Osteoblast (primary cell): ENCODE data around the gene PHKB. TPM values are rescaled to one million over a fixed set of nuclear protein-coding genes. Genes with fewer than 3 reads are reported as not detected.
A peak's percentile ranks its signal among the peaks of the same experiment; 100 is the strongest.

Source experiments
- DNase-seq: peaks from one replicate; pipeline ENCODE4 v3.0.0; 2011; ENCODE audit warnings: low spot score, mixed read lengths; ENCODE audit not compliant: insufficient read length; ENCODE audit errors: missing footprints
- H2AFZ ChIP-seq: 2 replicates; pipeline ENCODE4 v1.6.0; 2011; ENCODE audit warnings: mild to moderate bottlenecking, low read length
- H3K27ac ChIP-seq: 2 replicates; pipeline ENCODE4 v1.5.1; 2011; ENCODE audit warnings: mild to moderate bottlenecking, low read depth, low read length, moderate library complexity
- H3K27me3 ChIP-seq: 2 replicates; pipeline ENCODE4 v1.6.0; 2012; ENCODE audit warnings: mild to moderate bottlenecking, control low read depth, inconsistent platforms, low read length, moderate library complexity; ENCODE audit not compliant: insufficient read depth
- H3K36me3 ChIP-seq: 2 replicates; pipeline ENCODE4 v1.5.1; 2011; ENCODE audit warnings: mild to moderate bottlenecking, low read length, control low read depth, moderate library complexity; ENCODE audit not compliant: insufficient read depth
- H3K4me1 ChIP-seq: 2 replicates; pipeline ENCODE4 v1.5.1; 2011; ENCODE audit warnings: mild to moderate bottlenecking, low read length, control low read depth, moderate library complexity; ENCODE audit not compliant: insufficient read depth
- H3K4me2 ChIP-seq: 2 replicates; pipeline ENCODE4 v1.6.0; 2011; ENCODE audit warnings: mild to moderate bottlenecking, low read length; ENCODE audit not compliant: insufficient read depth
- H3K4me3 ChIP-seq: fragments of 200-600 bp; sonication (generic); 3 replicates; pipeline ENCODE4 v1.5.1; 2012; ENCODE audit warnings: mild to moderate bottlenecking, low read length, inconsistent platforms; ENCODE audit not compliant: insufficient read depth
- H3K79me2 ChIP-seq: 2 replicates; pipeline ENCODE4 v1.6.0; 2012; ENCODE audit warnings: mild to moderate bottlenecking, low read length, control low read depth, inconsistent platforms; ENCODE audit not compliant: insufficient read depth
- H3K9me3 ChIP-seq: 2 replicates; pipeline ENCODE4 v1.5.1; 2011; ENCODE audit warnings: low read depth, low read length, control low read depth
- H4K20me1 ChIP-seq: 2 replicates; pipeline ENCODE4 v1.6.0; 2012; ENCODE audit warnings: mild to moderate bottlenecking, low read length, control low read depth; ENCODE audit not compliant: insufficient read depth
- total RNA-seq: library from RNA; depleted of rRNA; stranded (reverse); fragments of >200 nt; gene quantifications from 2 replicates; pipeline ENCODE4 v1.2.3, GENCODE V29; 2012
- TF ChIP-seq, protein P1 (sequence below): IDR thresholded peaks from 2 replicates; pipeline ENCODE4 v1.5.1; 2011; ENCODE audit warnings: mild to moderate bottlenecking, low read depth, low read length, moderate library complexity; ENCODE audit errors: extremely low read depth

PHKB gene
- total RNA-seq, 1 donor = 76.4 TPM

DNA sequence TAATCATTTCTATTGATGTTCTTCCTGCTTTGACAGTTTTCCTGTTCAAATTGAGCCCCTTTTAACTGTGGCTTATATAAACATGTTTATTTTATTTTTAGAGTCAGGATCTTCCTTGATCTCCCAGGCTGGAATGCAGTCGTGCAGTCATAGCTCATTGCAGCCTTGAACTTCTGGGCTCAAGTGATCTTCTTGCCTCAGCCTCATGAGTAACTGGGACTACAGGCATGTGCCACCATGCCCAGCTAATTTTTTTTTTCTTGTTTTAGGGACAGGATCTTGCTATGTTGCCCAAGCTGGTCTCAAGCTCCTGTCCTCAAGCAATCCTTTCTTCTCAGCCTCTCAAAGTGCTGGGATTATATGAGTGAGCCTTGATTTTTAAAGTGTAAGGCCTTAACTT lies 14.7 kb downstream of the PHKB start:
- Histone ChIP-seq H3K79me2 (peaks cover 36% of the 10 kb centered on the region), H3K36me3 (no peaks in the 10 kb centered on the region), H3K4me2 (no peak overlapping the region), H4K20me1 (no peaks in the 10 kb centered on the region), H3K4me1 (peaks cover 8% of the 10 kb centered on the region), H2AFZ (no peak overlapping the region), H3K27ac (peak overlapping the region; percentile 22), H3K9me3 (no peaks in the 10 kb centered on the region), H3K27me3 (no peaks in the 10 kb centered on the region), H3K4me3 (no peak overlapping the region)
- no peak for DNase-seq
- TF ChIP-seq, protein P1, sequence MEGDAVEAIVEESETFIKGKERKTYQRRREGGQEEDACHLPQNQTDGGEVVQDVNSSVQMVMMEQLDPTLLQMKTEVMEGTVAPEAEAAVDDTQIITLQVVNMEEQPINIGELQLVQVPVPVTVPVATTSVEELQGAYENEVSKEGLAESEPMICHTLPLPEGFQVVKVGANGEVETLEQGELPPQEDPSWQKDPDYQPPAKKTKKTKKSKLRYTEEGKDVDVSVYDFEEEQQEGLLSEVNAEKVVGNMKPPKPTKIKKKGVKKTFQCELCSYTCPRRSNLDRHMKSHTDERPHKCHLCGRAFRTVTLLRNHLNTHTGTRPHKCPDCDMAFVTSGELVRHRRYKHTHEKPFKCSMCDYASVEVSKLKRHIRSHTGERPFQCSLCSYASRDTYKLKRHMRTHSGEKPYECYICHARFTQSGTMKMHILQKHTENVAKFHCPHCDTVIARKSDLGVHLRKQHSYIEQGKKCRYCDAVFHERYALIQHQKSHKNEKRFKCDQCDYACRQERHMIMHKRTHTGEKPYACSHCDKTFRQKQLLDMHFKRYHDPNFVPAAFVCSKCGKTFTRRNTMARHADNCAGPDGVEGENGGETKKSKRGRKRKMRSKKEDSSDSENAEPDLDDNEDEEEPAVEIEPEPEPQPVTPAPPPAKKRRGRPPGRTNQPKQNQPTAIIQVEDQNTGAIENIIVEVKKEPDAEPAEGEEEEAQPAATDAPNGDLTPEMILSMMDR = no peak

DNA sequence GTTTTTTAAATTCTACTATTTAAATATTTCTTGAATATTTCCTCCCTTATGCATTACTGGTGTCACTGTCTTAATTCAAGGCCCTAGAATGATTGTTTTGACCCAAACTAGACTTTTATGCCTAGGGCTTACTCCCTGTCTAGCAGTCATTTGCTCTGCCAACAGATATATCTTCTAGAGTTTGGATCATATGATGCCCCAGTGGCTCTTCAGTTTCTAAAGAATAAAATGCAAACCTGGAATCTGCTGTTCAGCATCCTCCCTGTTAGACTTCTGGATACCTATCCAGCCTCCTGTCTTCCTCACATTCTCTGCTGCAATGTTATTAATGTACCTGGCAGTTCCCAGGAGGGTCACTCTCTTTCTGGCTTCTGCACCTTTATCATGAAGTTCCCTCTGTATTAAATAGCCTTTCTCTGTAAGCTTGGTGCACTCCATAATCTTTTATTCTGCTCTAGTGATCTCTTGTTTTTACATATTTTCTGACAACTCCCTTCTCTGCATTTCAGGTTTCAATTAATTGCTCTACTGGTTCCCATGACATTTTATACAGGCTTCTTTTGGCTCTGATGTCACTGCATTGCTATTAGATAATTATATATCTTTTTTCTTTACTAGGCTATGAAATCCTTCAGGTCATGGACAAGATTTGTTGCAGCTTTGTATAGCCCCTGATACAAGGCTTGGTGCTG lies 15.7 kb downstream of the PHKB start:
- no peak overlapping the region for H3K27ac ChIP-seq
- H3K4me1 ChIP-seq = peaks cover 8% of the 10 kb centered on the region
- H4K20me1 ChIP-seq = peaks cover 2% of the 10 kb centered on the region
- no peaks in the 10 kb centered on the region for H3K27me3 ChIP-seq
- peaks cover 35% of the 10 kb centered on the region for H3K79me2 ChIP-seq
- H3K4me3 ChIP-seq = no peak overlapping the region
- H3K36me3 ChIP-seq = no peaks in the 10 kb centered on the region
- peak; percentile 15 for DNase-seq
- no peak overlapping the region for H3K4me2 ChIP-seq
- TF ChIP-seq, protein P1 = no peak
- no peak overlapping the region for H2AFZ ChIP-seq
- no peaks in the 10 kb centered on the region for H3K9me3 ChIP-seq

DNA sequence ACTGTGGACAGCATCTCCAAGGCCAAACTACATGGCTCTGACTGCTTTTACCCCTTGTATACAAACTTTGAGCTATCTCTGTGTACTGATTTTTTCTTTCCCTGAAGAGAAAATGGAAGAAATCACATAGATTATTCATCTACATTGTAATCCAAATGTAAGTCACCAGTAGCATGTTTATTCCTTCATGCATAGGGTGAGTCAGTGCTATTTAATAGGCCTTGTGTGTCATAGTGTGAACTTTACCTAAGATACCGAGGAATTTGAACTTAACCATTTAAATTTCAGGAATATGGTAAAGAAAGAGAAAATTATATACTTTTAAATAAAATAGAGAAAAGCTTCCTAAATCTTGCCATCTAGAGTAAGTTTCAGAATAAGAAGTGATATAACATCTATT lies 16.5 kb downstream of the PHKB start:
- Histone ChIP-seq H3K79me2 (peaks cover 33% of the 10 kb centered on the region), H3K27me3 (no peaks in the 10 kb centered on the region), H3K4me1 (peaks cover 8% of the 10 kb centered on the region), H2AFZ (no peak overlapping the region), H4K20me1 (peaks cover 2% of the 10 kb centered on the region), H3K9me3 (no peaks in the 10 kb centered on the region), H3K27ac (no peak overlapping the region), H3K4me2 (no peak overlapping the region), H3K36me3 (no peaks in the 10 kb centered on the region), H3K4me3 (no peak overlapping the region)
- TF ChIP-seq, protein P1 = no peak
- DNase-seq = peak; percentile 53

DNA sequence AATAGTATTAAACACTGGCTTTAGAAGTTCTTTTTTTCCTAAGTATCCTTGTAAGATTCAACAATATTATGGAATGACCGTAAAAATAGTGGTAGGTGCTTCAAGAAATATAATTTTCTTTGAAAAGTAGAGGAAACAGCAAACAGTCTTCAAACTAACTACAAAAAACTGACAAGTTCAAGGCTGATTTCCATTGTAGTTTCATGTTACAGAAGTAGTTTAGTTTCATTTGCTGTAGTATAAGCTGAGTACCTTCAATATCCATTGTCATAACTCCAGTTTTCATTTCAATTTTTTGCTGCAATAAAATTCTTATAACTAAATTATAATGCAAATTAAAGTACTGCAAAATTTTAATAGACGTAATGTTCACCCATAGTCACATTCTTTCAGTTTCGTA lies 19.3 kb downstream of the PHKB start:
- Histone ChIP-seq H3K79me2 (peaks cover 31% of the 10 kb centered on the region), H3K27me3 (no peaks in the 10 kb centered on the region), H3K36me3 (no peaks in the 10 kb centered on the region), H3K4me1 (peaks cover 10% of the 10 kb centered on the region), H2AFZ (no peak overlapping the region), H3K27ac (no peak overlapping the region), H4K20me1 (peaks cover 5% of the 10 kb centered on the region), H3K9me3 (no peaks in the 10 kb centered on the region), H3K4me2 (no peak overlapping the region), H3K4me3 (no peak overlapping the region)
- DNase-seq = no peak
- TF ChIP-seq, protein P1 = no peak
